GM13977 (cell line): ENCODE measurements around the gene WFIKKN1.

Source experiments
- DNase-seq: peaks from one replicate; pipeline ENCODE4 v3.0.0; 2012; ENCODE audit warnings: low spot score
- in situ Hi-C: fragments of 300-500 bp; cut with MboI; formaldehyde crosslinking; loops from one replicate; pipeline ENCODE4 v1.12.0; 2022; ENCODE audit warnings: low sequenced_read_pairs, low pct_unique_long_range_greater_than_20kb, mixed read lengths, inconsistent platforms; ENCODE audit not compliant: unreplicated experiment
- TF ChIP-seq, protein P1 (sequence below): IDR thresholded peaks from 2 replicates; pipeline ENCODE4 v1.5.1; 2012; ENCODE audit warnings: mild to moderate bottlenecking, control low read depth; ENCODE audit not compliant: insufficient read depth; ENCODE audit errors: extremely low read depth, missing control alignments

WFIKKN1 gene

DNA sequence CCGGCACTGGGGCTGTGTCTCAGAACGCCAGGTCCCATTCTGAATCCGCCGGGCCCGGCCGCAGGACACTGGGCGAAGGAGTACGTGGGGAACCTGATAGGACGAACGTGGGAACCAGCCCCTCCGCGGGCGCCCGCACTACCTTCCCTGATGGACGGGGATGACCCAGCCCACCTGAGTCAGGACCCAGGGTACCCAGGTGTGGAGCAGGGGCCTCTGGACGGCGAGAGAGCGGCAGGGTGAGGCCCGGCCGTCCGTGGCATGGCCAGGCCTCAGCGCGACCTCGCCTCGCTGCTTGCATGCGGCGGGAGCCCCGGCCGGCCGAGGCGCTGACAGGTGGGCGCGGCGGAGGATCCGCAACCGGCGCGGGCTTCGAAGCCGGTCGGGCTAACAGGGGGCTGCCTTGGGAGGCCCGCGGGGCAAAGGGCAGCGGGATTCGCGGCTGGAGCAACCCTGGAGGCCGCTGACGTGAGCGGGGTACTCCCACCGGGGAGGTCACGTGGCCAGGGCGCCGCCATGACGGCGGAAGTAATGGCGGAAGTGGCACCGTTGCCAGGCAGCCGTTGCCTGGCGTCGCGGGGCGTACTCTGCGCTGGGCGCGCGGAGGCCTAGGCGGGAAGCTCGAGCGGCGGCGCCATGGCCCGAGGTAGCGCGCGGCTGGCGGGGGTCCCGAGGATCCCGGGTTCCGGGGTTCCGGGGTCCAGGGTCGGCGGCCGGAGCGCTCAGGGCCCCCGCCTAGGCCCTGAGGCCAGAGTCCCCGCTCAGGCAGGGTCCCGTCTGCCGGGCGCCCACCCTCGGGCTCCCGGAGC lies 18.2 kb downstream of the WFIKKN1 start, which contains the start of gene WDR90:
Gene WDR90, plus strand, starts transcription at position 585 of the 809 bp plus-strand sequence. Its CDS starts 52 bp downstream, at position 637.
- TF ChIP-seq, protein P1, sequence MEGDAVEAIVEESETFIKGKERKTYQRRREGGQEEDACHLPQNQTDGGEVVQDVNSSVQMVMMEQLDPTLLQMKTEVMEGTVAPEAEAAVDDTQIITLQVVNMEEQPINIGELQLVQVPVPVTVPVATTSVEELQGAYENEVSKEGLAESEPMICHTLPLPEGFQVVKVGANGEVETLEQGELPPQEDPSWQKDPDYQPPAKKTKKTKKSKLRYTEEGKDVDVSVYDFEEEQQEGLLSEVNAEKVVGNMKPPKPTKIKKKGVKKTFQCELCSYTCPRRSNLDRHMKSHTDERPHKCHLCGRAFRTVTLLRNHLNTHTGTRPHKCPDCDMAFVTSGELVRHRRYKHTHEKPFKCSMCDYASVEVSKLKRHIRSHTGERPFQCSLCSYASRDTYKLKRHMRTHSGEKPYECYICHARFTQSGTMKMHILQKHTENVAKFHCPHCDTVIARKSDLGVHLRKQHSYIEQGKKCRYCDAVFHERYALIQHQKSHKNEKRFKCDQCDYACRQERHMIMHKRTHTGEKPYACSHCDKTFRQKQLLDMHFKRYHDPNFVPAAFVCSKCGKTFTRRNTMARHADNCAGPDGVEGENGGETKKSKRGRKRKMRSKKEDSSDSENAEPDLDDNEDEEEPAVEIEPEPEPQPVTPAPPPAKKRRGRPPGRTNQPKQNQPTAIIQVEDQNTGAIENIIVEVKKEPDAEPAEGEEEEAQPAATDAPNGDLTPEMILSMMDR = no peak
- in situ Hi-C loops = no loop called here
- peak; percentile 99 for DNase-seq

DNA sequence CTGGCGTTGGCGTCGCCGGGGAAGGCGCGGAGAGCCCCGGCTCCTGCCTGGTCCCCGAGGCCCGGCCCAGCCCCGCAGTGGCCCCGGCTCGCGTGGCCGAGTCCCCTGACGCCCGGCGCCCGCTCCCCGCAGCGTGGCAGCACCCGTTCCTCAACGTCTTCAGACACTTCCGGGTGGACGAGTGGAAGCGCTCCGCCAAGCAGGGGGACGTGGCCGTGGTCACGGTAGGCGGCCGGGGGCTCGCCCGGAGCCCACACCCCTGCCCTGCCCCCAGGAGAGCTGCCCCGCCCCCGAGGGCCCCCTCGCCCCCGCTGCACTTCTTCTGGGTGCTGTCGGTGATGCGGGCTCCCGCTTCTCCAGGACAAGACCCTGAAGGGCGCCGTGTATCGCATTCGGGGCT lies 18.8 kb downstream of the WFIKKN1 start:
- in situ Hi-C loops = no loop called here
- TF ChIP-seq, protein P1 = no peak
- DNase-seq = no peak

DNA sequence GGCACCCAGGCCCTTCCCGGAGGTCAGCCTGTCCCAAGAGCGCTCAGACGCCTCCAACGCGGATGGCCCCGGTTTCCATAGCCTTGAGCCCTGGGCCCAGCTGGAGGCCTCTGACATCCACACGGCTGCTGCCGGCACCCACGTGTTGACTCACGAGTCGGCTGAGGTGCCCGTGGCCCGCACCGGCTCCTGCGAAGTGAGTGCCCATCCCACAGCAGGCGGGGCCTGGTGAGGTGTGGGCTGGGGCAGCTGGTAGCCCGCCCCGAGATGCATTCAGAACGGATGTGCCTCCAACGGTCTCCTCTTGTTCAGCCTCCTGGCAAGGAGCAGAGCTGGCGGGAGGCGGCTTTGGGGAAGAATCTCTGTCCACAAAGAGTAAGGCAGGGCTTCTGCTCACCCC lies 21.1 kb downstream of the WFIKKN1 start:
- no peak for DNase-seq
- TF ChIP-seq, protein P1 = no peak
- in situ Hi-C loops = no loop called here

DNA sequence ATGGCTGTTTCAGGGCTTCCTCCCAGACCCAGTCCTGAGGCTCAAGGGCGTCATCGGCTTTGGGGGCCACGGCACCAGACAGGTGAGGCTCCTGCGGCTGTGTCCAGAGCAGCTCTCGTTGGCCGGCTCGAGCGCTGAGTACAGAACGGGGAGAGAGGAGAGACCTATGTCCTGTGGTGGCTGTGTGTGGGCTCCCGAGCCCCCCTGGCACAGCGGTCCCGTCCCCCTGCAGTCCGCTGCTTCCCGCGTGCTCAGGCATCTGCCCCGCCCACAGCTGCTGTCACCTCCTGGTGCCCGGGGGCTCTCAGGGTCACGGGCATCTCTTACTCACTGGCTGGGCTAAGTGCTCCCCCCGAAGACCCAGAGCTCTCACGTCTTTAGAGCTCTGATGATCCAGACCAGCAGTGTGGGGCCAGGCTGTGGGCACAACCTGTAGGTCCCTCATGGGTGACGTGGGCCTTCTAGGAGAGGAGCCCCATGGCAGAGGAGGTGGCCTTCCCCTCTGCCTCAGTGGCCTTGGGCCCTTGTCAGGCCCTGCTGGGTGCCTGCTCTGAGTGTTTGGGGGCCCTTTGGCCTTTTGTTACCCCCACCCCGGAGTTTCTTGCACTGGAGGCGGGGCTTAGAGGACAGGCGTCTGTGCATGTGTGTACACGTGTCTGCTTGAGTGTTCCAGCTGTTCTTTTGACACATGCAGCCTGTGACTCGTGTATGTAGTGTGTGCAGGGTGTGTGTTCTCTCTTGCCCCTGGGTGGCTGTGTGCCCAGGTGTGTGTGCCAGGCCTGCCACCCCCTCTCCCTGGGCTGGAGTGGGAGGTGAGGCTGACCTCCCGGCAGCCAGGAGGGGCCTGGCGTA lies 21.9 kb downstream of the WFIKKN1 start:
- DNase-seq = no peak
- in situ Hi-C loops = no loop called here
- TF ChIP-seq, protein P1 = no peak

DNA sequence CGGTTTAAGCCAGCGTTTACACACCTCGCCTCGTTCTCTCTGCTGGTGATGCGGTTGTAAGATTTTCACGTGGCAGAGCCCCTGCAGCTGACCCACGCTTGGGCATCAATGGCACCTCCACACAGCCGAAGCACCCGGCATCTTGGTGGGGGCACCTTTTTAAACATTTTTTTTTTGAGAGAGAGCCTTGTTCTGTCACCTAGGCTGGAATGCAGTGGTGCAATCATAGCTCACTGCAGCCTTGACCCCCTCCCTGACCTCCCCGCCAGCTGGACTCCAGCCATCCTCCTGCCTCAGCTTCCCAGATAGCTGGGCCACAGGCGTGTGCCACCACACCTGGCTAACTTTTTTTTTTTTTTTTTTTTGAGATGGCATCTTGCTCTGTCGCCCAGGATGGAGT lies 23.2 kb downstream of the WFIKKN1 start:
- in situ Hi-C loops = no loop called here
- TF ChIP-seq, protein P1 = no peak
- no peak for DNase-seq

DNA sequence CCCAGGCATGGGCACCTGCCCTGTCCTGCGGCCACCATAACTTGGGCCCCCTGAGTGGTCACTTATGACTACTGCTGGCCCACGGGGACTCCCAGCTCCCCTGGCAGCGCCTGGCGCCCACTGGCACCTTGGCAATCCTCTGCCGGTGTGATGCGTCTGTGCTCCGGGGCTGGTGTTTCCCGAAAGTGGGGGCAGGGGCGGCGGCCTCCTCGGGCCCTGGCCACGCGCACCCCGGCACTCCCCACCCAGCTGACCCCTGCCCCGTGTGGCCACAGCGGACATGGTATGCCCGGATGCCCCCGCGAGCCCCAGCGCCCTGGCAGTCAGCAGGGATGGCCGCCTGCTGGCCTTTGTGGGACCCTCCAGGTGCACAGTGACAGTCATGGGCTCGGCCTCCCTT lies 26.7 kb downstream of the WFIKKN1 start:
- no peak for DNase-seq
- in situ Hi-C loops = no loop called here
- TF ChIP-seq, protein P1 = no peak
